Measurements from ENCODE around the gene FAM107B.

FAM107B gene

GRCh38 chr10:14779001-14779651 is 4.4 kb upstream of the FAM107B start:
- no peak for DNase-seq (ENCODE audit: low read depth in 2 of 2)

- DNase-seq (ENCODE audit: low read depth in 2 of 2), result no peak
These were observed 1.8 kb upstream of the FAM107B start for GRCh38 chr10:14776546-14776945.

GRCh38 chr10:14775656-14776055 is 959 bp upstream of the FAM107B start:
- DNase-seq (ENCODE audit: low read depth in 2 of 2), result no peak

GRCh38 chr10:14774214-14774580 is 500 bp downstream of the FAM107B start:
- no peak for DNase-seq (ENCODE audit: low read depth in 2 of 2)

GRCh38 chr10:14773551-14774213 is 1.0 kb downstream of the FAM107B start:
- no peak for DNase-seq (ENCODE audit: low read depth in 2 of 2)

- no peak for DNase-seq (ENCODE audit: low read depth in 2 of 2)
These were observed 2.3 kb downstream of the FAM107B start for GRCh38 chr10:14772399-14772798.

GRCh38 chr10:14770927-14771326 is 3.8 kb downstream of the FAM107B start:
- no peak for DNase-seq (ENCODE audit: low read depth in 2 of 2)

- DNase-seq (ENCODE audit: low read depth in 2 of 2), result no peak
These were observed 13.3 kb downstream of the FAM107B start for GRCh38 chr10:14761372-14761771.

GRCh38 chr10:14758994-14759664 is 15.6 kb downstream of the FAM107B start:
- DNase-seq (ENCODE audit: low read depth in 2 of 2), result no peak

- no peak for DNase-seq (ENCODE audit: low read depth in 2 of 2)
These were observed 16.2 kb downstream of the FAM107B start for GRCh38 chr10:14758451-14758850.

GRCh38 chr10:14757986-14758385 is 16.7 kb downstream of the FAM107B start:
- no peak for DNase-seq (ENCODE audit: low read depth in 2 of 2)

GRCh38 chr10:14757394-14757793 is 17.3 kb downstream of the FAM107B start:
- no peak for DNase-seq (ENCODE audit: low read depth in 2 of 2)

GRCh38 chr10:14753441-14753840 is 21.3 kb downstream of the FAM107B start:
- no peak for DNase-seq (ENCODE audit: low read depth in 2 of 2)

- DNase-seq (ENCODE audit: low read depth in 2 of 2), result no peak
These were observed 22.8 kb downstream of the FAM107B start for GRCh38 chr10:14751921-14752320.

- DNase-seq (ENCODE audit: low read depth in 2 of 2), result no peak
These were observed 23.4 kb downstream of the FAM107B start for GRCh38 chr10:14751014-14751896.

- no peak for DNase-seq (ENCODE audit: low read depth in 2 of 2)
These were observed 25.5 kb downstream of the FAM107B start for GRCh38 chr10:14749070-14749809.

GRCh38 chr10:14748441-14748840 is 26.3 kb downstream of the FAM107B start:
- no peak for DNase-seq (ENCODE audit: low read depth in 2 of 2)

- no peak for DNase-seq (ENCODE audit: low read depth in 2 of 2)
These were observed 31.9 kb downstream of the FAM107B start for GRCh38 chr10:14742815-14743214.

GRCh38 chr10:14742382-14742781 is 32.3 kb downstream of the FAM107B start:
- no peak for DNase-seq (ENCODE audit: low read depth in 2 of 2)

- DNase-seq (ENCODE audit: low read depth in 2 of 2), result no peak
These were observed 33.9 kb downstream of the FAM107B start for GRCh38 chr10:14740684-14741247.
